ENCODE results near the gene MYO7A. TPM values are rescaled to one million over a fixed set of nuclear protein-coding genes. Genes with fewer than 3 reads are reported as not detected.

Gene MYO7A
- total RNA-seq, 1 donor, result 0.43 TPM

GRCh38 chr11:77214557-77214956 lies 86.5 kb downstream of the MYO7A start:
- no peak for DNase-seq (ENCODE audit: low read depth)
- TF ChIP-seq CTCF (IDR thresholded peaks at IDR 0.05; ENCODE audit: insufficient read depth, low read depth, low read length), result no peak

GRCh38 chr11:77215106-77215505 lies 87.1 kb downstream of the MYO7A start:
- no peak for DNase-seq (ENCODE audit: low read depth)
- no peak for TF ChIP-seq CTCF (IDR thresholded peaks at IDR 0.05; ENCODE audit: insufficient read depth, low read depth, low read length)

More at GRCh38 chr11:77214557-77214956, 86.5 kb downstream of the MYO7A start:
- H3K4me3 ChIP-seq (ENCODE audit: low read depth, low read length), result no peak overlapping the region

GRCh38 chr11:77217156-77217555 lies 89.1 kb downstream of the MYO7A start:
- DNase-seq (ENCODE audit: low read depth), result no peak
- H3K4me3 ChIP-seq (ENCODE audit: low read depth, low read length), result no peak overlapping the region
- no peak for TF ChIP-seq CTCF (IDR thresholded peaks at IDR 0.05; ENCODE audit: insufficient read depth, low read depth, low read length)

More at GRCh38 chr11:77215106-77215505, 87.1 kb downstream of the MYO7A start:
- H3K4me3 ChIP-seq (ENCODE audit: low read depth, low read length), result no peak overlapping the region

GRCh38 chr11:77223797-77224196 lies 95.8 kb downstream of the MYO7A start:
- no peak for DNase-seq (ENCODE audit: low read depth)
- no peak overlapping the region for H3K4me3 ChIP-seq (ENCODE audit: low read depth, low read length)
- TF ChIP-seq CTCF (IDR thresholded peaks at IDR 0.05; ENCODE audit: insufficient read depth, low read depth, low read length), result no peak

- no peak for DNase-seq (ENCODE audit: low read depth)
- no peak for TF ChIP-seq CTCF (IDR thresholded peaks at IDR 0.05; ENCODE audit: insufficient read depth, low read depth, low read length)
These were observed 103.0 kb downstream of the MYO7A start for GRCh38 chr11:77230878-77231605.

GRCh38 chr11:77231800-77232199 lies 103.8 kb downstream of the MYO7A start:
- H3K4me3 ChIP-seq (ENCODE audit: low read depth, low read length), result no peak overlapping the region
- TF ChIP-seq CTCF (IDR thresholded peaks at IDR 0.05; ENCODE audit: insufficient read depth, low read depth, low read length), result no peak
- DNase-seq (ENCODE audit: low read depth), result no peak

More at GRCh38 chr11:77230878-77231605, 103.0 kb downstream of the MYO7A start:
- H3K4me3 ChIP-seq (ENCODE audit: low read depth, low read length), result no peak overlapping the region

GRCh38 chr11:77232242-77232641 lies 104.2 kb downstream of the MYO7A start:
- TF ChIP-seq CTCF (IDR thresholded peaks at IDR 0.05; ENCODE audit: insufficient read depth, low read depth, low read length), result no peak
- no peak for DNase-seq (ENCODE audit: low read depth)
- no peak overlapping the region for H3K4me3 ChIP-seq (ENCODE audit: low read depth, low read length)
